H1 (cell line): ENCODE data around the gene PLCB2. TPM values are rescaled to one million over a fixed set of nuclear protein-coding genes. Genes with fewer than 3 reads are reported as not detected.

Source experiments
- CBX5 ChIP-seq: fragments of 300-800, 300-1000 bp; sonication (generic); IDR thresholded peaks from 2 replicates; pipeline ENCODE4 v1.7.1; 2016; ENCODE audit warnings: antibody characterized with exemption, low read length, low read depth
- polyA plus RNA-seq, 7 experiments: library from polyadenylated mRNA; depleted of rRNA in 3 of 7; stranded (reverse) in 5 of 7; unstranded in 2 of 7; fragments of >200 nt in 5 of 7; fragments of 200-250 nt in 2 of 7; gene quantifications; 1 replicate in 5 of 7; 2 replicates in 1 of 7; 4 replicates in 1 of 7; pipeline versions ENCODE4 v1.2.1 to v1.2.3, GENCODE V29; 2011 to 2013; ENCODE audit warnings: missing spikeins in 2 of 7, mixed read lengths in 2 of 7
- total RNA-seq: library from RNA; stranded (reverse); fragmentation: NEBNext Ultra II Directional; extraction: Animal tissue kit (Norgen Biotek cat#: 25700); gene quantifications from 2 replicates; pipeline ENCODE4 v1.2.1, GENCODE V29; 2021
- TF ChIP-seq, protein P1 (sequence below): IDR thresholded peaks from 2 replicates; pipeline ENCODE4 v1.6.1; 2011; ENCODE audit warnings: low read depth, mild to moderate bottlenecking, low read length; ENCODE audit not compliant: insufficient read depth
- TF ChIP-seq, protein P2 (sequence below), 3 experiments: IDR thresholded peaks; 1 replicate in 2 of 3; 2 replicates in 1 of 3; pipeline versions ENCODE4 v1.5.1 to v1.6.1; 2011; ENCODE audit warnings: low read length in 3 of 3, mild to moderate bottlenecking in 3 of 3, inconsistent platforms in 2 of 3, low read depth in 1 of 3, moderate library complexity in 1 of 3; ENCODE audit not compliant: insufficient read depth in 1 of 3; ENCODE audit errors: control extremely low read depth in 1 of 3

PLCB2 gene
- total and polyA plus RNA-seq, 2 of the 8 experiments (the other 6 are each of a cell fraction or from before 2014, with no cell fraction given): 7.2 to 8.4 TPM

DNA sequence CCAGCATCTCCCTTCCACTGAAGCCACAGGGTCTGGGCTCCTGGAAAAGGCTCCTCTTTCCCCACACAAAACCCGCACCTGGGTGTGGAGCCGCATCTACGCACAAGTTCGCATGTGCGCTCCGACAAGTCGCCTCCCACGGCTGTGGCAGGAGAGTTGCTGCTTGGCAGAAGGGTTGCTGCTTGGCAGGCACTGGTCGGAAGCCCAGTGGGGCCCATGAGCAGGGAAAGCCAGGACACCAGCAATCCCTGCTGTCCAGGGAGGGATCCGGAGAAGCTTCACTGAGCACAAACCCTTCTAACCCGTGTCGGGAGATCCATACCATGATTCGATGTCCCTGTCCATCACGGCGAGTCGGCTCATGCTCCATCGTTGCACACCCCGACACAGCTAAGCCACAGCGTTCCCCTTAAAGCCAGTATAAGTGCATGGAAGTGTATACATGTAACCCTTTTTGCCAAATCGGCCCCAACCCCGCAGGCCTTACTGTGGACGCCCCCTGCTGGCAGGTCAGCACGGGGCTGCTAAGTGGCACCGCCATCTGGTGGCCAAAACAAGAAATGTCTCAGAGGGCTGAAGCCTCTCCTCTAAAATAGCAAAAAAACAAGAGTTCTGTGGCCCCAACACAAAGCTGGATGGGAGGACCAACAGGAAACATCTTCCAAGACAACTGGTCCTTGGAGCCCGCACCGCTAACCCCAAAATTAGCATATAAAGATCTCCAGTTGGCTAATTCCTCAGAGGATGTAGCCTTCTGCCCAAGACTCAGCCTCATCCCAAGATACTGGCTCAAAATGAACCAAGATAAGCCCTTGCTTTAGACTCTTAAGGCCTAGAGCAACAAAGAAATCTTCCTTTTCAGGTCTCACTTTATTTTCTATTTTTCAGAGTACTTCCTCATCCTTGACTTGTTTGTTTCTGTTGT is 33.1 kb downstream of the PLCB2 start (continued):
- TF ChIP-seq, protein P1, sequence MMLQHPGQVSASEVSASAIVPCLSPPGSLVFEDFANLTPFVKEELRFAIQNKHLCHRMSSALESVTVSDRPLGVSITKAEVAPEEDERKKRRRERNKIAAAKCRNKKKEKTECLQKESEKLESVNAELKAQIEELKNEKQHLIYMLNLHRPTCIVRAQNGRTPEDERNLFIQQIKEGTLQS: peak; percentile 86
- TF ChIP-seq CBX5: no peak
- TF ChIP-seq, protein P2, sequence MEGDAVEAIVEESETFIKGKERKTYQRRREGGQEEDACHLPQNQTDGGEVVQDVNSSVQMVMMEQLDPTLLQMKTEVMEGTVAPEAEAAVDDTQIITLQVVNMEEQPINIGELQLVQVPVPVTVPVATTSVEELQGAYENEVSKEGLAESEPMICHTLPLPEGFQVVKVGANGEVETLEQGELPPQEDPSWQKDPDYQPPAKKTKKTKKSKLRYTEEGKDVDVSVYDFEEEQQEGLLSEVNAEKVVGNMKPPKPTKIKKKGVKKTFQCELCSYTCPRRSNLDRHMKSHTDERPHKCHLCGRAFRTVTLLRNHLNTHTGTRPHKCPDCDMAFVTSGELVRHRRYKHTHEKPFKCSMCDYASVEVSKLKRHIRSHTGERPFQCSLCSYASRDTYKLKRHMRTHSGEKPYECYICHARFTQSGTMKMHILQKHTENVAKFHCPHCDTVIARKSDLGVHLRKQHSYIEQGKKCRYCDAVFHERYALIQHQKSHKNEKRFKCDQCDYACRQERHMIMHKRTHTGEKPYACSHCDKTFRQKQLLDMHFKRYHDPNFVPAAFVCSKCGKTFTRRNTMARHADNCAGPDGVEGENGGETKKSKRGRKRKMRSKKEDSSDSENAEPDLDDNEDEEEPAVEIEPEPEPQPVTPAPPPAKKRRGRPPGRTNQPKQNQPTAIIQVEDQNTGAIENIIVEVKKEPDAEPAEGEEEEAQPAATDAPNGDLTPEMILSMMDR (IDR thresholded peaks at IDR 0.05; ENCODE audit: control extremely low read depth in 1 of 3, insufficient read depth in 1 of 3, low read depth in 1 of 3, low read length in 3 of 3): peak; percentile 100
